ENCODE results near the gene GALNTL6.
A peak's percentile ranks its signal among the peaks of the same experiment; 100 is the strongest.

GALNTL6 gene

DNA sequence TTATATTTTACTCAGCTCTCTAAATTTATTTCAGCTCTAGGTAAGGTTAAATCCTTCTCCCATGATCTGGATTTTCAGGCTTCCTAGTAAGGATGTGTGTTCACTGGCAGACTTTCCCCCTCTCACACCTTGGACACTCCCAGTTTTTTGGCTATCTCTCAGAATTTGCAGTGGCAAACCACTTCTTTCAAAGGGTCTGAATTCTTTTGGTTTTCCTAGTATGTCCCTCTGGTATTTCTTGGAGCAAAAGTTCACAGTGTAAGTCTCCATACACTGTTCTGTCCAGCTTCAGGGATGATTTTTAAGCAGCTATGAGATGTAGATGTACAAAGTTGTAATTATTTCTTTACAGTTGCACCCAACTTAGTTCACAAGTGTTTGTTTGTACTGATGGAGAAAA lies 701.6 kb downstream of the GALNTL6 start:
- no peak for TF ChIP-seq CTCF (conservative IDR thresholded peaks at IDR 0.05; ENCODE audit: low read depth, low read length)
- H3K4me3 ChIP-seq (ENCODE audit: low read depth, low read length): no peak overlapping the region
- DNase-seq (ENCODE audit: low read depth): peak; percentile 51

DNA sequence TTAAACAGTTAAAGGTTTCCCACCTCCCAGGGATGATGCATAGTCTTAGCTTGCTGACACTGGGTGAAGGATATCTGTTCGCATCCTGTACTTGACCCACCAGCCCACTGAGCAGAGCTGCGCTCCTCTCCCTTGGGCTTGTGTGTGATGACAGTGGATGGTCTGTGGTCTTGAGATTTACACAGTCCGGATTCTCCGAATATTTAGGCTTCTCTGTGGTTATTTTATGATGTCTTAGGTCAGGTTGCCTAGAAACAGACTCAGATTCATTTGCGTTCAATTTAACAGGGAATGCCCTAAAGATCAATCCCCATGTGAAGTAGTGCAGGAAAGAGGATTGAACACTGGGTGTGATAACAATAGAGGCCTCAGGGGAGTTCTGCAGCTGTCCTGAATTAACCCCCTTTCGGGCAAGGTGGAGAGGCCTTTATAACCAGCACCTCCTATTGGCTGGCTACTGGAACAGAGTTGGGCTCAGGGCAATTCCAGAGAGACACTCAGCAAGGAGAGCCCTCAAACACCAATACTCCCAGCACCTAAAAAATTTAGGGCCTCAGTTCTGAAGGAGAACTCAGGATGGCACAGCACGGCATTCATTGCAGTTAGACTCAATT lies 702.2 kb downstream of the GALNTL6 start:
- TF ChIP-seq CTCF (conservative IDR thresholded peaks at IDR 0.05; ENCODE audit: low read depth, low read length): peak; percentile 10
- peak; percentile 89 for DNase-seq (ENCODE audit: low read depth)
- no peak overlapping the region for H3K4me3 ChIP-seq (ENCODE audit: low read depth, low read length)

DNA sequence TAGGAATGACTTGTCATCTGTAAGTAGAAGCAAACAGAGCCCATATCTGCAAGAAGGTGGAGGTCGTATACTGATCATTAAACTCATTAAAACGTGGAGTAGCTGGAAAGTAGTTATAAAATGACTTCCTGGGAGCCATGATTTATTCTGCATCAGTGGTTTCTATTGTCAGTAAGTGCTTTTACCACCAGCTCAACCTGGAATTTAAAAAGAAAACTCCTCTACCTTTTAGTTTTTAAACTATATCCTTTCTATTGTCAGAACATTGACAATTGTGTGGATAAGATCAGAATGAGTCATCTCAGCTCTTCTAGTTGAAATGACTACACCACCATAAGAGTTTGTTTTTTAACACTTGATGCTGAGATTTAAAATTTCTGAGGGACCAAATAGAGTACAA lies 704.2 kb downstream of the GALNTL6 start:
- no peak for DNase-seq (ENCODE audit: low read depth)
- TF ChIP-seq CTCF (conservative IDR thresholded peaks at IDR 0.05; ENCODE audit: low read depth, low read length): no peak
- no peak overlapping the region for H3K4me3 ChIP-seq (ENCODE audit: low read depth, low read length)

DNA sequence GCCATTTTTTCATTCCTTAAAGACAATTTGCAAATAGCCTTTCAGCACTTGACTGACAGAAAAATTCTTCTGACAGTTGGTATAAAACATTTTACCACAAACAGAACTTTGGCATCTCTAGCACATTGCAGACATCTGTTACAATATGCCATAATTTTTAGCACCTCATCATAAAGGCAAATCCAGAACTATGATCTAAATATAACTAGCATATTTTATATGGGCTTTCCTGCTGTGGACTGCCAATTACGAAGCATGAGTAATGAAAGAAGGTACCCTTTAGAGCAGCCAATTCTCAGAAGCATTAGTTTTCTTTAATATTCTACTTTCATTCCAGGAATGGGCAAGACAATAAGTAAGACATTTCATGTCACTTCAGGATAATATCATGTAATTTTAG lies 708.0 kb downstream of the GALNTL6 start:
- no peak for TF ChIP-seq CTCF (conservative IDR thresholded peaks at IDR 0.05; ENCODE audit: low read depth, low read length)
- no peak overlapping the region for H3K4me3 ChIP-seq (ENCODE audit: low read depth, low read length)
- no peak for DNase-seq (ENCODE audit: low read depth)

DNA sequence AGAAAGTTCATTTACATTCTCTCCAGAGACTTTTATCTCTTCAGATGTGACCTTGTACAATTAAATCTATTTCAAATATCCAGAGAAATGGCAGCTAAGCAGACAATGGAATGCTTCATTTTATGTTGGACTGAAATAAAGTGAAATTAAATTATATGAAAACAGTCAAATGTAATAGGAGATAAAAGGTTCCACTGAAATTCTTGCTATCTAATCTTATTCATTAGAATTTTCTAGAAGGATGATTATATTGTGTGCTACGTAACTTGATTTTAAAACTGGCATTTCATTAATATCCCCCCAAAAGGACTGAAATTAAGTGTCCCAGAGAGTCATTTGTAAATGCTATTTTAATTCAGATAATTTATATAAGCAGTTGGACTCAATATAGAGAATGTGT lies 708.5 kb downstream of the GALNTL6 start:
- DNase-seq (ENCODE audit: low read depth): no peak
- H3K4me3 ChIP-seq (ENCODE audit: low read depth, low read length): no peak overlapping the region
- TF ChIP-seq CTCF (conservative IDR thresholded peaks at IDR 0.05; ENCODE audit: low read depth, low read length): no peak

GRCh38 chr4:172543249-172543648 lies 730.0 kb downstream of the GALNTL6 start:
- no peak for TF ChIP-seq CTCF (conservative IDR thresholded peaks at IDR 0.05; ENCODE audit: low read depth, low read length)
- H3K4me3 ChIP-seq (ENCODE audit: low read depth, low read length): no peak overlapping the region
- DNase-seq (ENCODE audit: low read depth): no peak

- DNase-seq (ENCODE audit: low read depth): no peak
- no peak overlapping the region for H3K4me3 ChIP-seq (ENCODE audit: low read depth, low read length)
- TF ChIP-seq CTCF (conservative IDR thresholded peaks at IDR 0.05; ENCODE audit: low read depth, low read length): no peak
Measured at GRCh38 chr4:172546782-172547181, 733.6 kb downstream of the GALNTL6 start.
